RCC 7860 (cell line): ENCODE results near the gene GGN.
"Not testable (repeated sequence)": the region's sequence is repeated elsewhere in the genome, so short reads cannot be mapped to it uniquely, and the experiment has no call there.

ENCODE experiments used
- DNase-seq: peaks from one replicate; pipeline ENCODE4 v3.0.0-alpha.2; 2015; ENCODE audit warnings: low spot score
- FAIRE-seq: peaks from 2 replicates; lab custom pipeline; 2012; peaks lifted over from hg19 to GRCh38; lab: Jason Lieb, UNC

The GGN gene, protein sequence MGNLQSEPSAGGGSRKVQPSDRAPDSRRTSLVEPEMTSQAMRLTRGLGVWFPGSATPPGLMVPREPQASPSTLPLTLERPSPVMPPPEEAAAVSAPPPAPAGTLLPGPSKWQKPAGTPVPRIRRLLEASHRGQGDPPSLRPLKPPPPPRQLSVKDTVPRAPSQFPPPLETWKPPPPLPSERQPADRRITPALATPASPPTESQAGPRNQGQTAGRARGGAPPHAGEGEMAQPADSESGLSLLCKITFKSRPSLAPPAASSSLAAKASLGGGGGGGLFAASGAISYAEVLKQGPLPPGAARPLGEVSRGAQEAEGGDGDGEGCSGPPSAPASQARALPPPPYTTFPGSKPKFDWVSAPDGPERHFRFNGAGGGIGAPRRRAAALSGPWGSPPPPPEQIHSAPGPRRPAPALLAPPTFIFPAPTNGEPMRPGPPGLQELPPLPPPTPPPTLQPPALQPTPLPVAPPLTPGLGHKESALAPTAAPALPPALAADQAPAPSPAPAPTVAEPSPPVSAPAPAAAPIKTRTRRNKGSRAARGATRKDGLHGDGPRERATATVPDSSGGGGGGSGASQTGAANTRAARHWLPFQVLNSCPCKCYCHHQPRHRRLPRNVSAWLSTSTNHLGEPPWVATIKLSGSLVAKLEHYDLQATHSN

GRCh38 chr19:38387550-38388348 is at the start of gene GGN:
Gene GGN, minus strand, starts transcription at chr19:38388034. Its CDS starts 773 bp downstream, at chr19:38387261.
- FAIRE-seq = no peak
- peak; percentile 53 for DNase-seq

DNA sequence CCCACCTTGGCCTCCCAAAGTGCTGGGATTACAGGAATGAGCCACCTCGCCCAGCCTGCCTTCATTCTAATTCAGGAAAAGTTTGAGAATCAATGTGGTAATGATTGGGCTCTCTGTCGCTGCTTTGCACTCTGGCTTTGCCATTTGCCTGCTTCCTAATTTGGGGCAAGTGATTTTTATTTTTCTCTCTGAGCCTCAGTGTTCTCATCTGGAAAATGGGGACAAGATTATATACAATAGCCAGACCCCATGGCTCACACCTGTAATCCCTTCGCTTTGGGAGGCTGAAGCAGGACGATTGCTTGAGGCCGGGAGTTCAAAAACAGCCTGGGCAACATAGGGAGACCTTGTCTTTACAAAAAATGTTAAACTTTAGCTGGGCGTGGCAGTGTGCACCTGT is 49.5 kb upstream of the GGN start:
- DNase-seq = no peak
- FAIRE-seq = no peak

- FAIRE-seq = no peak
Measured at GRCh38 chr19:38434549-38435051, 46.8 kb upstream of the GGN start.

GRCh38 chr19:38433268-38433733 is 45.5 kb upstream of the GGN start, which contains the start of gene RYR1:
Gene RYR1, plus strand, starts transcription at chr19:38433691. Its CDS starts 139 bp downstream, at chr19:38433830.
- no peak for FAIRE-seq

More at GRCh38 chr19:38434549-38435051, 46.8 kb upstream of the GGN start:
- no peak for DNase-seq

DNA sequence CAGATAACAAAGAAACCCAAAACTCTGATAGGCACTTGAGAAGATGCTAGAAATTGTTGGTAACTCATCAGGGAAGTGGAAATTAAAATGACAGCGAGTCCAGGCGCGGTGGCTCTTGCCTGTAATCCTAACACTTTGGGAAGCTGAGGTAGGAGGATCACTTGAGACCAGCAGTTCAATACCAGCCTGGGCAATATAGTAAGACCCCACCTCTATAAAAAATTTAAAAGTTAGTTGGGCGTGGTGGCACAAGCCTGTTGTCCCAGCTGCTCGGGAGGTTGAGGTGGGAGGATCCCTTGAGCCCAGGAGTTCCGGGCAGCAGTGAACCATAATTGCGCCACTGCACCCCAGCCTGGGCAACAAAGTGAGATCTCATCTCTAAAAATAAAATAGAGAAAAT is 43.1 kb upstream of the GGN start:
- DNase-seq = no peak
- no peak for FAIRE-seq

More at GRCh38 chr19:38433268-38433733, 45.5 kb upstream of the GGN start, which contains the start of gene RYR1:
- no peak for DNase-seq

DNA sequence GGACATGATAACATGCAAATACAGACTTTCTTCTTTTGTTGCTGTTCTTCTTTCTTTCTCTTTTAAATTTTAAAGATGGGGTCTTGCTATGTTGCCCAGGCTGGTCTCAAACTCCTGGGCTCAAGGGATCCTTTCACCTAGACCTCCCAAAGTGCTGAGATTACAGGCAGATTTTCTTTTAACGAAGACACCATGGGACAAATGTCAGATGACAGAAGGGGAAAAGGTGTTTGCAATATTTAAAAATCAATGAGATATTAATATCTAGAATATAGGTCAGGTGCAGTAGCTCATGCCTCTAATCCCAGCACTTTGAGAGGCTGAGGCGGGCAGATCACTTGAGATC is 42.0 kb upstream of the GGN start:
- no peak for FAIRE-seq
- no peak for DNase-seq

DNA sequence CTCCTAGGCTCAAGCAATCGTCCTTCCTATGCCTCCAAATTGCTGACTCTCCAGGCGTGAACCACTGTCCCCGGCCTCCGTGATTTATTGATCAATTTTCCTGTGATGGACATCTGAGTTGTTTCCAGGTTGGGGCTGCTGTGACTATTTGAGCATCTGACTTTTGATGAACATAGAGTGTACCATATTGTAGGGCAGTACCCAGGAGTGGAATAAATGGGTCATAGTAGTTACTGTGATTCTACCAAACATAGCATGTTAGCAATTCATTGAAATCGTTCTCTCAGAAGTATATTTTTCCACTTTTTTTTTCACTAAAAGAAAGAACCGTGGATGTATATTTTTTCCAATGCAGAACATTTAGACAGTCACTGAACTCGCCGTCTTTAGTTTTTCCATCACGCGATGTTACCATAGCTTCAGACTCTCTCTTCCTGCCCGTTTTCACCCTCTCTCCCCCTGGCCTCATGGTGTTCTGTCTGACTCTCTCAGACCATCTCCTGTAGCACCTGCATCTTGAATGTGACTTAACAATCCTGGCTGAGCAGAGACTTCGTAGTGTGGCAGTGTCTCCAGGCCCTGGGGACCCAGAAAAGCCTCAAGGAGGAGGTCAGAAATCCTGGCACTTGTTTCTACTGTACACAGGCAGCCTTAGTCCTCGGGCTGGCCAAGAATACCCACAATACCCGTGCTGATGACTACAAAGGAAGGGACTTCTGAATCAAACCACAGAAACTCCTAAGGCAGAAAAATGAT is 41.4 kb upstream of the GGN start:
- DNase-seq (no peak), FAIRE-seq (no peak)

DNA sequence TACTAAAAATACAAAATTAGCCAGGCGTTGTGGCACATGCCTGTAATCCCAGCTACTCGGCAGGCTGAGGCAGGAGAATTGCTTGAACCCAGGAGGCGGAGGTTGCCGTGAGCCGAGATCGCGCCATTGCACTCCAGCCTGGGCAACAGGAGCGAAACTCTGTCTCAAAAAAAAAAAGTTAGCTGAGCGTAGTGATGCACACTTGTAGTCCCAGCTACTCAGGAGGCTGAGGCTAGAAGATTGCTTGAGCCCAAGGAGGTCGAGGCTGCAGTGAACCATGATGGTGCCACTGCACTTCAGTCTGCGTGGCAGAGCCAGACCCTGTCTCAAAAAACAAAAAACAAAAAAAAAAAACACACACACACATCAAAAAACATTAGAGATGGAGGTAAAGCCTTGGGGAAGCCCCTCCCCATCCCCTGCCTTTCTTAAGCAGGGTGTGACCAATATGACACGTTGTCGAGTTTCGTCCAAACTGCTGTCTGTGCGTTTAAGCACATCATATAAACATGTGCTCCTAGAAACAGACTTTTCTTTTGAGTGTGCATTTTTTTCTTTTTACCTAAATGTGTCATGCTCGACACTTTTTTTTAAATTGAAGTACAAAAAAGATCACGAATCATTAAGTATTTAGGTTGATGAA is 39.3 kb upstream of the GGN start:
- not testable (repeated sequence) for DNase-seq, FAIRE-seq

DNA sequence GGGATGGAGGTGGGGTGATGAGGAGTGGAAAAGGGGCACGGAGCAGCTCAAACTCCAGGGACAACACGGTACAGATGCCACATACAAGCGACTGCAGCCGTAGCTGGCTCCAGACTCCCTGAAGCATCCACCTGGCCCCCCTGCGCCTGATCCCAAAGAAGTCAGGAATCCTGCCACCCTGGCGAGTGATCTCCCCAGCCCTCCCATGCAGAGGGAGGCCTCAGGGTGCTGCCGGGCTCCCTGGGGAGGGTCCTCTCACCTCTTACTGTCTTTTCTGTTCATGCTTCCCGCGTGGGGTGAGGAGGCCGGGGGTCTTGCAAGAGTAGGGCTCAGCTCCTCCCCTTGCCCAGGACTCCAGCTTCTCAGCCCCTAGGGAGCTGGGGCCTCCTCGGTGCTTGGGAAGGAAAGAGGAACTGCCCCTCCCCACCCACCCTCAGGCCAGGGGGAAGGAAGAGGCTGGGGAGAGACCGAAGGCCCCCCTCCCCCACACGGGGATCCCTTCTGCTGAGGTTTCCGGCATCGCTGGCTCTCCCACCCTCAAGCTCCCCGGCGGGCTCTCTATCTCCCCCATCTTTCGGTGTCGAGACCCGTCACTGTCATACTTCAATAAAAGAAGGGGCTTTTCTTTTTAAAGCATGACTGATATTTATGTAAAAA is 38.1 kb upstream of the GGN start, which contains the start of gene RASGRP4:
RASGRP4 (minus strand) TSS at position 410 of the 657 bp plus-strand sequence; CDS start at position 282, 128 bp downstream.
- FAIRE-seq (no peak), DNase-seq (no peak)

GRCh38 chr19:38425222-38425809 is 37.5 kb upstream of the GGN start:
- DNase-seq (no peak), FAIRE-seq (no peak)

DNA sequence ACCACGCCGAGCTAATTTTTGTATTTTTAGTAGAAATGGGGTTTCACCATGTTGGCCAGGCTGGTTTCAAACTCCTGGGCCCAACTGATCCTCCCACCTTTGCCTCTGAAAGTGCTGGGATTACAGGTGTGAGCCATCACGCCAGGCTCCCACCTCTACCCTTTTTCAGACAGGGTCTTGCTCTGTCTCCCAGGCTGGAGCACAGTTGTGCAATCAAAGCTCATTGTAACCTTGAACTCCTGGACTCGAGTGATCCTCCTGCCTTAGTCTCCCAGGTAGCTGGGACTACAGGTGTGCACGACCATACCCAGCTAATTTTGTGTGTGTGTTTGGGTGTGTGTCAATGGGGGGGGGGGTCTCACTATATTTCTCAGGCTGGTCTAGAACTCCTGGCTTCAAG is 36.4 kb upstream of the GGN start:
- DNase-seq (no peak), FAIRE-seq (no peak)

- DNase-seq (no peak), FAIRE-seq (no peak)
Measured at GRCh38 chr19:38422438-38422837, 34.6 kb upstream of the GGN start.

GRCh38 chr19:38421856-38422255 is 34.0 kb upstream of the GGN start:
- DNase-seq = no peak
- no peak for FAIRE-seq

DNA sequence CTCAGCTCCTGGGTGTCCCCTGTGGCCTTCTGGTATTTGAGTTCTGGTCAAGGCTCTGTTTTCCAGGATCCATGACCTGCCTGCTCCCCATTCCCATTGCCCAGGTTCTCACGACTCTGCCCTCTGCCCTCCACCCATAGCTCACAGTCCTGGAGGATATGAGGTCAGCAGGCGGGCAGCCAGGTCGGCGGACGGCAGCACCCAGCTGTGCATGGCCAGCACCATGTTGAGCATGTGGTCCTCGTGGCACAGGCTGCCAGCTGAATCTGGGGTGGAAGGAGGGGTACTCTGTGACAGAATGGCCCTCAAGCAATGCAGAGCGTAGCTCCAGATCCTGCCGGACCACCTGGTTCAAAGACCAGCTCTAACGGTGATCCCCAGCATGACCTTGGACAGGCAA is 33.1 kb upstream of the GGN start:
- DNase-seq (no peak), FAIRE-seq (no peak)

DNA sequence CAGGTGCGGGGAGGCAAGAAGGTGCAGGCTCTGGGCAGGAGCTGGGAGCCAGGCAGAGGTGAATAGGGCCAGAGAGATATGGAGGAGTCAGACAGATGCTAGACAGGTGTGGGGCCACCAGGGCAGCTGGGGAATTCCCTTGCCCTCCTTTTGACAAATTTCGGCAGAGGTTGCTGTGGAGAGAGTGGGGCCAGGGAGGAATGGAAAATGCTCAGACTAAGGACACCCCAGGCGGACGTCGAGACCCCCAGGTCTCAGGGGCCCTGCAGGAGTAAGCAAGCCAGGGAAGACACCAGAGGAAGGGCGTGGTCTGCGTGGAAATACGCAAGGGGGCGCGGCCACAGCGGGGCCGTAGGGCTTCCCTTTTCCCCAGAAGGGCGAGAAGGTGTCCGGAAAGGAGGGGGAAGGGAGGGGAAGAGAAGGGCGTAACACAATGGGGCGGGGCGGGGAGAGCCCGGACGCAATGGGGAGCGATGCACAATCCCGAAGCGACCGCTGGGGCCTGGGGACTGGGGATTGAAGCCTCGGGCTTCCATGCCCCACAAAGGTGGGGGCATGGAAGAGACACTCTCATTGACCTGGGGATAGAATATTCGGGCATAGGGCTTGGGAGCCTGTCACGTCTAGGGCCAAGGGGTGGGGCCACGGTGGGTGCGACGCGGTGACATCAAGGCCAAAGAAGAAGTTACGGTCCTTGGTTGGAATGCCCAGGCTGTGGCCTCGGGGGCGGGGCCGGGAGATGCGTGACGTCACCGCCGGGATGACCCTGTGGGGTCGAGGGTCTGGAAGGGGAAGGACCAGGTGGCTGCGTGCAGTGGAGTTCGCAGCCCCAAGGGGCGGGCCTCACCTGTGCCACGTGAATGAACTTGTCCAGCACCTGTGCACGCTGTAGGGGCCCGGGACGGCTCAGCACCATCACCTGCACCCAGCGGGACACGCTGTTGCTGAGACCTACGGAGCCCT is 30.0 kb upstream of the GGN start:
- no peak for FAIRE-seq
- DNase-seq = no peak

- FAIRE-seq = no peak
Measured at GRCh38 chr19:38417146-38417543, 29.3 kb upstream of the GGN start.

GRCh38 chr19:38413416-38413815 is 25.6 kb upstream of the GGN start:
- no peak for DNase-seq
- FAIRE-seq = no peak

More at GRCh38 chr19:38417146-38417543, 29.3 kb upstream of the GGN start:
- no peak for DNase-seq

DNA sequence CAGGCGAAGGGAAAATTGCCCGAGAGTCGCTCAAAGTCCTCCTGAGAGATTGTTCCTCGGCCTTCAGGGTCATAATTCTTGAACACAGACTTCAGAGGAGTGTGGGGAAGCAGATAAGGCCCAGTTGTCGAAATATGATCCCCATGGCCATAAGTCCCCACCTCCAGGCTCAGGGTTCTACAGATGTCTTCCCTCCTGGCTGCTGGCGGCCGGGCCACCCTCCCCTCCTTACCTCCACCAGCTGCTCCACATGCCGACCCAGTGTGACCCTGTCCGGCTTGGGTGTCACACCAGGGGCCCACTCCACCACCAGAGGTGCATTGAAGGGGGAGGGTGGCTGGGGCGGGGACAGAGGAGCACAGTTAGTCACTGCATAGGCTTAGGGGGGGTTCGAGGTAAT is 25.1 kb upstream of the GGN start:
- FAIRE-seq (no peak), DNase-seq (no peak)
